Common myeloid progenitor, CD34-positive (primary cell): ENCODE results near the gene CEACAM16.
"Not testable (repeated sequence)": the region's sequence is repeated elsewhere in the genome, so short reads cannot be mapped to it uniquely, and the experiment has no call there.

Source experiments
- CTCF ChIA-PET: fragments of 350-600 bp; sonication (Branson Sonifier 250); formaldehyde crosslinking; loops from one replicate; lab custom pipeline; 2021; ENCODE audit warnings: antibody characterized with exemption; lab: Charles Lee
- POLR2A ChIA-PET: fragments of 350-600 bp; sonication (Branson Sonifier 250); formaldehyde crosslinking; loops from one replicate; lab custom pipeline; 2021; ENCODE audit warnings: antibody characterized with exemption; lab: Charles Lee
- DNase-seq, 3 donors: peaks; one replicate each; pipeline versions ENCODE4 v3.0.0 to v3.0.0-alpha.2; 2013
- H3K27ac ChIP-seq, 2 experiments: 1 replicate in 1 of 2; 2 replicates in 1 of 2; pipeline ENCODE4 v1.7.0; 2013; ENCODE audit warnings: inconsistent platforms in 2 of 2, low read length in 2 of 2, mild to moderate bottlenecking in 2 of 2, low read depth in 1 of 2, moderate library complexity in 1 of 2; ENCODE audit not compliant: severe bottlenecking in 2 of 2, insufficient read depth in 1 of 2, poor library complexity in 1 of 2
- H3K27me3 ChIP-seq, 5 experiments: replicated peaks in 2 of 5; 1 replicate in 3 of 5; 2 replicates in 2 of 5; pipeline versions ENCODE4 v1.6.1 to v1.7.0; 2013; ENCODE audit warnings: low read length in 4 of 5, mild to moderate bottlenecking in 2 of 5, moderate library complexity in 2 of 5, inconsistent platforms in 1 of 5; ENCODE audit not compliant: insufficient read depth in 5 of 5, control insufficient read depth in 4 of 5
- H3K36me3 ChIP-seq, 4 experiments: 1 replicate in 2 of 4; 2 replicates in 2 of 4; pipeline versions ENCODE4 v1.6.1 to v1.7.0; 2013; ENCODE audit warnings: low read length in 3 of 4, control low read depth in 1 of 4, mild to moderate bottlenecking in 1 of 4; ENCODE audit not compliant: control insufficient read depth in 4 of 4, insufficient read depth in 4 of 4
- H3K4me1 ChIP-seq, 4 experiments: 1 replicate in 3 of 4; 2 replicates in 1 of 4; pipeline versions ENCODE4 v1.6.1 to v1.7.1; 2013; ENCODE audit warnings: low read length in 3 of 4, mild to moderate bottlenecking in 3 of 4, control low read depth in 1 of 4, inconsistent platforms in 1 of 4, moderate library complexity in 1 of 4; ENCODE audit not compliant: control insufficient read depth in 4 of 4, insufficient read depth in 4 of 4; ENCODE audit errors: control extremely low read depth in 1 of 4
- H3K4me3 ChIP-seq, 7 experiments: 1 replicate in 4 of 7; 2 replicates in 3 of 7; pipeline versions ENCODE4 v1.5.1 to v1.7.0; 2013; ENCODE audit warnings: mild to moderate bottlenecking in 7 of 7, low read length in 6 of 7, moderate library complexity in 6 of 7, inconsistent platforms in 2 of 7, low read depth in 2 of 7, control low read depth in 1 of 7; ENCODE audit not compliant: insufficient read depth in 4 of 7, control insufficient read depth in 1 of 7; ENCODE audit errors: extremely low read depth in 1 of 7
- H3K9me3 ChIP-seq, 5 experiments: 1 replicate in 4 of 5; 2 replicates in 1 of 5; pipeline versions ENCODE4 v1.6.1 to v1.7.1; 2013; ENCODE audit warnings: low read length in 4 of 5, mild to moderate bottlenecking in 2 of 5, inconsistent platforms in 1 of 5, low read depth in 1 of 5, moderate library complexity in 1 of 5; ENCODE audit not compliant: control insufficient read depth in 4 of 5, insufficient read depth in 2 of 5; ENCODE audit errors: control extremely low read depth in 1 of 5
- WGBS: methylation state at CpG from one replicate; pipeline ENCODE4 v1.1.5; 2013; ENCODE audit not compliant: insufficient coverage; 5-methylcytosine and 5-hydroxymethylcytosine counted together

The CEACAM16 gene

DNA sequence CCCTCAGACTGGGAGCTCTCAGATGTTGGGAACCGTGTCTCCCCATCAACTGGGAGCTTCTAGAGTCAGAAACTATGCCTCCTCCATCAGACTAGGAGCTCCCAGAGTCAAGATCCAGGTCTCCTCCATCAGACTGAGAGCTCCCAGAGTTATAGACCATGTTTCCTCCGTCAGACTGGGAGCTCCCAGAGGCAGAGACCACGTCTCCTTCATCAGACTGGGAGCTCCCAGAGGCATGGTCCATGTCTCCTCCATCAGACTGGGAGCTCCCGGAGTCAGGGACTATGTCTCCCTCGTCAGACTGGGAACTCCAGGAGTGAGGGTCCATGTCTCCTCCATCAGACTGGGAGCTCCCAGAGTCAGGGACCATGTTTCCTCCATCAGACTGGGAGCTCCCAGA, 10.0 kb downstream of the CEACAM16 start:
- Histone ChIP-seq H3K36me3 (no peaks in the 10 kb centered on the region), H3K27ac (no peak overlapping the region), H3K4me1 (peaks cover 0 to 14% (median 12%) of the 10 kb centered on the region in 4 experiments), H3K9me3 (no peaks in the 10 kb centered on the region), H3K27me3 (no peaks in the 10 kb centered on the region), H3K4me3 (no peak overlapping the region)
- ChIA-PET CTCF (interaction anchor here (1.2 to 1.7 kb wide), 3 partner anchors 13 to 76 kb away, joined by 4 to 9 read pairs (median 6); no protein-coding TSS in a partner anchor), POLR2A (no interaction called here)
- 98% methylated on average over 5 of the region's 5 CpGs for WGBS
- DNase-seq, result no peak

DNA sequence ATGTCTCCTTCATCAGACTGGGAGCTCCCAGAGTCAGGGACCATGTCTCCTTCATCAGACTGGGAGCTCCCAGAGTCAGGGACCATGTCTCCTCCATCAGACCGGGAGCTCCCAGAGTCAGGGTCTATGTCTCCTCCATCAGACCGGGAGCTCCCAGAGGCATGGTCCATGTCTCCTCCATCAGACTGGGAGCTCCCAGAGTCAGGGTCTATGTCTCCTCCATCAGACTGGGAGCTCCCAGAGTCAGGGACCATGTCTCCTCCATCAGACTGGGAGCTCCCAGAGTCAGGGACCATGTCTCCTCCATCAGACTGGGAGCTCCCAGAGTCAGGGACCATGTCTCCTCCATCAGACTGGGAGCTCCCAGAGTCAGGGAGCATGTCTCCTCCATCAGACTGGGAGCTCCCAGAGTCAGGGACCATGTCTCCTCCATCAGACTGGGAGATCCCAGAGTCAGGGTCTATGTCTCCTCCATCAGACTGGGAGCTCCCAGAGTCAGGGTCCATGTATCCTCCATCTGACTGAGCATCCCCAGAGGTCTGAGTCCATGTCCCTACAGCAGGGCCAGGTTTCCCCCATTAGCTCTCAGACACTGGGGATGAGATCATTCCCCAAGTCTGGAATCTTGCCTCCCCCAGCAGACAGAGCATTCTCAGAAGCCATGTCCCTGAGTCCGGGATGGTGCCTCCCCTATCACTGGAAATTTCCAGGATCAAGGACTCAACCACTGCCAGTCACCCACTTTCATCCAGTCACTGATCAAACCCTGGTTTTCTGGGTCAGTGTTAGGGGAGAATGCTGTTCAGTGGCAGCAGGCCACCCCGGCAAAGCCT, 10.7 kb downstream of the CEACAM16 start:
- CTCF ChIA-PET, result interaction anchor here (1.2 to 1.8 kb wide), 4 partner anchors 12 to 75 kb away, joined by 4 to 9 read pairs (median 6); no protein-coding TSS in a partner anchor
- H3K4me1 ChIP-seq, result peaks cover 0 to 14% (median 12%) of the 10 kb centered on the region in 4 experiments
- H3K9me3 ChIP-seq, POLR2A ChIA-PET, H3K27me3 ChIP-seq, H3K36me3 ChIP-seq, H3K27ac ChIP-seq, H3K4me3 ChIP-seq, DNase-seq: not testable (repeated sequence)
- WGBS, result 96% methylated on average over 4 of the region's 4 CpGs

DNA sequence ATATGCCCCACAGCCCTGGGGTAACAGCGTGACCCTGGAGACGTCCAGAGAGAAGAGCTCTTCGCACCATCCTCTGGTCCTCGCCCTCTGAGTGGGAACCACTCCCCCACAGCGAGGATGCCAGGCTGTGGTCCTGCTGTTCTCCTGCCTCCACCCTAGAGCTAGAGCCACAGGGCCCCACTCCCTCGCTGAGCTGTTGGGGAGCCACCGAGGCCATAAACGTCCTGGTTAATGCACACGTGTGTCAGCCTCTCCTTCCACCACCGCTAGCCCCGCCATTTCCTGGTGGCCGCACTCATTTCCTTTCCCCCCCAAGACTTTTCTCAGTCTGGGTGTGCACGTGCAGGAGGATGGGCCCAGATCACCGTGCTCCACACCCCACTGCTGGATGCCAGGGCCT, 11.5 kb downstream of the CEACAM16 start:
- 26% methylated on average over 11 of the region's 14 CpGs for WGBS
- Histone ChIP-seq H3K36me3 (no peaks in the 10 kb centered on the region), H3K4me3 (no peak overlapping the region), H3K4me1 (peaks cover 0 to 14% (median 12%) of the 10 kb centered on the region in 4 experiments), H3K27me3 (no peaks in the 10 kb centered on the region), H3K9me3 (peaks cover 0 to 10% (median 6%) of the 10 kb centered on the region in 5 experiments), H3K27ac (no peak overlapping the region)
- CTCF ChIA-PET, result interaction anchor here (0.6 to 1.8 kb wide), 3 partner anchors 9 to 174 kb away, joined by 3 to 5 read pairs (median 3); no protein-coding TSS in a partner anchor
- POLR2A ChIA-PET, result no interaction called here
- no peak for DNase-seq

GRCh38 chr19:44712864-44713515, 14.0 kb downstream of the CEACAM16 start:
- peaks cover 0 to 15% (median 12%) of the 10 kb centered on the region in 4 experiments for H3K4me1 ChIP-seq
- no peaks in the 10 kb centered on the region for H3K36me3 ChIP-seq
- H3K27me3 ChIP-seq, result no peaks in the 10 kb centered on the region
- ChIA-PET CTCF (interaction anchor here (0.9 to 4.7 kb wide), 6 partner anchors 10 to 70 kb away, joined by 3 to 34 read pairs (median 4); no protein-coding TSS in a partner anchor), POLR2A (no interaction called here)
- H3K9me3 ChIP-seq, result peaks cover 0 to 15% (median 7%) of the 10 kb centered on the region in 5 experiments
- H3K4me3 ChIP-seq, result no peak overlapping the region
- DNase-seq, result peak in 2 of 3 donors; percentile 42 to 57
- no peak overlapping the region for H3K27ac ChIP-seq
- 0% methylated on average over 1 of the region's 4 CpGs for WGBS

DNA sequence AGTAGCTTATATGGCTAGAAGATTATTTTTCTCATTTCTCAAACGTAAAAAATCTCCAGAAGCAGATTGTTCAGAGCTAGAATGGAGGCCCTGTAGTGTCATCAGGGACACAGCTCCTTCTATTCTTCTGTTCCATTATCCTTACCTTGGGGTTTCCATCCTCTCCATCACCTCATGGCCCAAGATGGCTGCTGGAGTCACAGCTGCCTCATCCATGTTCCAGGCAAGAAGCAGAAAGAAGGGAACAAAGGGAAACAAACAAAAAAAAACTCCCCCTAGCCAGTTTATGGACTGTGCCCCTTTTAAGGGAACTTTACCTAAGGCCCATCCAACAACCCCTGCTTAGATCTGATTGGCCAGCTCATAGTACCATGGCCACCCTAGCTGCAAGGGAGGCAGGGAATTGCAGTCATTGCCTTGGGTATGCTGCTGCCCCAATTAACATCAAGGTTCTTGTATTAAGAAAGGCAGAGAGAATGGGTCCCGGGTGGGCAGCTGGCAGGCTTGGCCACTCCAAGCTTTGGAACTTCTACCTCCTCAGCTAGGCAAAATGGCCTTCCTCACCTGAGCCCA, 15.7 kb downstream of the CEACAM16 start:
- Histone ChIP-seq H3K27me3 (no peaks in the 10 kb centered on the region), H3K4me1 (peaks cover 0 to 32% (median 27%) of the 10 kb centered on the region in 4 experiments), H3K36me3 (no peaks in the 10 kb centered on the region), H3K9me3 (peaks cover 0 to 15% (median 7%) of the 10 kb centered on the region in 5 experiments), H3K27ac (no peak overlapping the region), H3K4me3 (no peak overlapping the region)
- WGBS, result no CpG with 5 or more reads among the region's 2 CpGs
- ChIA-PET CTCF (interaction anchor here (0.7 to 4.7 kb wide), 7 partner anchors 8 to 57 kb away, joined by 3 to 34 read pairs (median 3); no protein-coding TSS in a partner anchor), POLR2A (interaction anchor here (0.7 kb wide), 1 partner anchor 9 kb away, joined by 4 read pairs; no protein-coding TSS in a partner anchor)
- no peak for DNase-seq

GRCh38 chr19:44717603-44718002, 18.7 kb downstream of the CEACAM16 start:
- WGBS, result no CpG with 5 or more reads among the region's 6 CpGs
- Histone ChIP-seq H3K4me3 (no peak overlapping the region), H3K4me1 (peaks cover 7 to 47% (median 40%) of the 10 kb centered on the region in 4 experiments), H3K36me3 (no peaks in the 10 kb centered on the region), H3K27ac (no peak overlapping the region), H3K9me3 (peaks cover 0 to 15% (median 7%) of the 10 kb centered on the region in 5 experiments), H3K27me3 (no peaks in the 10 kb centered on the region)
- ChIA-PET POLR2A (interaction anchor here (0.7 kb wide), 1 partner anchor 291 kb away, joined by 3 read pairs; no protein-coding TSS in a partner anchor), CTCF (interaction anchor here (0.5 to 1.5 kb wide), 4 partner anchors 16 to 31 kb away, joined by 3 to 9 read pairs (median 3); no protein-coding TSS in a partner anchor)
- DNase-seq, result no peak
